Measurements from ENCODE around the gene TRIM67. TPM values are rescaled to one million over a fixed set of nuclear protein-coding genes. Genes with fewer than 3 reads are reported as not detected.

Gene TRIM67
- total and polyA plus RNA-seq, 2 experiments from 2014 or later = 0.13 TPM; not detected in 1

DNA sequence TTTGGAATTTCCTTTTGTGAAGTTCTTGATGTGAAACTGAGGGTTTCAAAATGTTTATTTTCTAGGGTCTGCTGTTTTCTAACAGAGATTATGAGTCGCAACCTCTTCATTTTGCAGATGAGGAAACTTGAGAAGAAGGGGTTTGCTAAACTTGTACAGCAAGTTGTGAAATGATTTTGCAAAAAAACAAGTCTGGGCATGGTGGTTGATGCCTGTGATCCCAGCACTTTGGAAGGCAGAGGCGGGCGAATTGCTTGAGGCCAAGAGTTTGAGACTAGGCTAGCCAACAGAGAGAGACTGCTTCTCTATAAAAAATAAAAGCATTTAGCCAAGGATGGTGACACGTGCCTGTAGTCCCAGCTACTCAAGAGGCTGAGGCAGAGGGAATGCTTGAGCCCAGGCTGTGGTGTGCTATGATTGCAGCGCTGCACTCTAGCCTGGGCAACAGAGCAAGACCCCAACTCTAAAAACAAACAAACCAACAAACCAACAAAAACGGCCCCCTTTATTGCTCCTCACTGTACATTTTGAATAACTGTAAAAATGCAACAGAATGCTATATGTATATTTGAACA lies 9.9 kb downstream of the TRIM67 start:
- no peak overlapping the region for H3K4me2 ChIP-seq
- no peak for DNase-seq (ENCODE audit: low spot score)
- 73% methylated on average over 6 of the region's 6 CpGs for WGBS (ENCODE audit: low lambda C conversion rate, missing lambda C conversion rate)

DNA sequence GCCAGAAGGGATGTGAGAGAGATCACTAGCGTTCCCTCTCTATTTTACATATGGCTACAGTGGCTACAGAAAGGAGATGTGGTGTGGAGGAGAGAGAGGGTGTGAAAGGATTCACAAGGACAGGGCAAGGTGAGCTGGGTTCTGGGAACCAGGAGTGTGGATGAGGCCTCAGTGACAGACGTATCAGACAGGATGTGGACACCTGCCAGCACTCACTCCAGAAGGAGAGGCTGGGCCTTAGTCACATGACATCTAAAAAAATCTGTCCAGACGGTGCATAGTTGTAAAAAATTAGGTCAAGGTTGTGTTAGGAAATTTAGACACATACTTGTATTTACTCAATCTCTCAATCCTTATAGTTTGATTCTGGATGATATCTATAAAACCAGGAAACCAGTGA lies 10.6 kb downstream of the TRIM67 start:
- TF ChIP-seq EZH2phosphoT487 (IDR thresholded peaks at IDR 0.05; ENCODE audit: low read depth, severe bottlenecking, unreplicated experiment) = no peak
- TF ChIP-seq EZH2 (IDR thresholded peaks at IDR 0.05; ENCODE audit: borderline replicate concordance) = no peak
- Histone ChIP-seq H3K9me2 (replicated peaks; ENCODE audit: insufficient read depth) (no peaks in the 10 kb centered on the region), H3K4me1 (ENCODE audit: insufficient read depth) (no peaks in the 10 kb centered on the region), H3K4me2 (no peak overlapping the region), H3K36me3 (replicated peaks; ENCODE audit: insufficient read depth, low read depth) (no peaks in the 10 kb centered on the region), H3K9me3 (ENCODE audit: low read depth) (no peaks in the 10 kb centered on the region), H2AFZ (no peak overlapping the region), H3K27ac (no peak overlapping the region), H4K20me1 (ENCODE audit: insufficient read depth, poor library complexity, severe bottlenecking) (no peaks in the 10 kb centered on the region), H3K4me3 (no peak overlapping the region), H3K79me2 (no peaks in the 10 kb centered on the region), H3K27me3 (peaks cover 10% of the 10 kb centered on the region)
- WGBS (ENCODE audit: low lambda C conversion rate, missing lambda C conversion rate) = 72% methylated on average over 3 of the region's 3 CpGs
- no peak for DNase-seq (ENCODE audit: low spot score)

More for the DNA sequence above, 9.9 kb downstream of the TRIM67 start:
- no peaks in the 10 kb centered on the region for H3K36me3 ChIP-seq (replicated peaks; ENCODE audit: insufficient read depth, low read depth)
- no peaks in the 10 kb centered on the region for H3K9me2 ChIP-seq (replicated peaks; ENCODE audit: insufficient read depth)
- no peaks in the 10 kb centered on the region for H3K79me2 ChIP-seq
- TF ChIP-seq EZH2 (IDR thresholded peaks at IDR 0.05; ENCODE audit: borderline replicate concordance) = no peak
- TF ChIP-seq, protein P1, sequence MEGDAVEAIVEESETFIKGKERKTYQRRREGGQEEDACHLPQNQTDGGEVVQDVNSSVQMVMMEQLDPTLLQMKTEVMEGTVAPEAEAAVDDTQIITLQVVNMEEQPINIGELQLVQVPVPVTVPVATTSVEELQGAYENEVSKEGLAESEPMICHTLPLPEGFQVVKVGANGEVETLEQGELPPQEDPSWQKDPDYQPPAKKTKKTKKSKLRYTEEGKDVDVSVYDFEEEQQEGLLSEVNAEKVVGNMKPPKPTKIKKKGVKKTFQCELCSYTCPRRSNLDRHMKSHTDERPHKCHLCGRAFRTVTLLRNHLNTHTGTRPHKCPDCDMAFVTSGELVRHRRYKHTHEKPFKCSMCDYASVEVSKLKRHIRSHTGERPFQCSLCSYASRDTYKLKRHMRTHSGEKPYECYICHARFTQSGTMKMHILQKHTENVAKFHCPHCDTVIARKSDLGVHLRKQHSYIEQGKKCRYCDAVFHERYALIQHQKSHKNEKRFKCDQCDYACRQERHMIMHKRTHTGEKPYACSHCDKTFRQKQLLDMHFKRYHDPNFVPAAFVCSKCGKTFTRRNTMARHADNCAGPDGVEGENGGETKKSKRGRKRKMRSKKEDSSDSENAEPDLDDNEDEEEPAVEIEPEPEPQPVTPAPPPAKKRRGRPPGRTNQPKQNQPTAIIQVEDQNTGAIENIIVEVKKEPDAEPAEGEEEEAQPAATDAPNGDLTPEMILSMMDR (IDR thresholded peaks at IDR 0.05; ENCODE audit: poor library complexity) = no peak
- no peak for TF ChIP-seq EZH2phosphoT487 (IDR thresholded peaks at IDR 0.05; ENCODE audit: low read depth, severe bottlenecking, unreplicated experiment)
- H3K4me1 ChIP-seq (ENCODE audit: insufficient read depth) = no peaks in the 10 kb centered on the region
- no peaks in the 10 kb centered on the region for H4K20me1 ChIP-seq (ENCODE audit: insufficient read depth, poor library complexity, severe bottlenecking)
- peaks cover 9% of the 10 kb centered on the region for H3K27me3 ChIP-seq
- no peak overlapping the region for H3K4me3 ChIP-seq
- no peaks in the 10 kb centered on the region for H3K9me3 ChIP-seq (ENCODE audit: low read depth)
- H2AFZ ChIP-seq = no peak overlapping the region
- no peak overlapping the region for H3K27ac ChIP-seq

DNA sequence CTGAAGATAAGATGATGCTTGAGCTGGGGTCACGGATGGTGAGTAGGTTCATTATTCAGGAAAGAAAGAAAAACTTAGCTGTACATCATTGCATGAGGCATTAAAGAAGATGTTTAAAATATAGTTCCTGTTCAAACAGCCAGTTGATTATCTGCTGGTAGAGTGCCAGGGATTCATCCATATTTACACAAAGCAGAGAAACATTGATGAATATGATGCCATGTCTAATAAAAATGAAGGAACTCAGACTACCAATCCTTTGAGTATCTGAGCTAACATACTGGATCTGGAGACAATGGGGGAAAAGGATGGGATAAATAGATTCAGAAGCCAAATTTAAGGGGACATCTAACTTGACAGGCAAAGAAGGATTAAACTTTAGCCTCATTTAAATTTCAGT lies 14.6 kb downstream of the TRIM67 start:
- H3K27me3 ChIP-seq = peaks cover 19% of the 10 kb centered on the region
- TF ChIP-seq EZH2 (IDR thresholded peaks at IDR 0.05; ENCODE audit: borderline replicate concordance) (no peak), EZH2phosphoT487 (IDR thresholded peaks at IDR 0.05; ENCODE audit: low read depth, severe bottlenecking, unreplicated experiment) (no peak)
- TF ChIP-seq, protein P1 (IDR thresholded peaks at IDR 0.05; ENCODE audit: poor library complexity) = no peak
- 45% methylated on average over 1 of the region's 1 CpG for WGBS (ENCODE audit: low lambda C conversion rate, missing lambda C conversion rate)
- no peaks in the 10 kb centered on the region for H3K36me3 ChIP-seq (replicated peaks; ENCODE audit: insufficient read depth, low read depth)
- no peaks in the 10 kb centered on the region for H3K9me3 ChIP-seq (ENCODE audit: low read depth)
- H3K4me1 ChIP-seq (ENCODE audit: insufficient read depth) = no peaks in the 10 kb centered on the region
- no peak overlapping the region for H3K4me3 ChIP-seq
- H3K79me2 ChIP-seq = no peaks in the 10 kb centered on the region
- H3K27ac ChIP-seq = no peak overlapping the region
- no peaks in the 10 kb centered on the region for H3K9me2 ChIP-seq (replicated peaks; ENCODE audit: insufficient read depth)
- H3K4me2 ChIP-seq = no peak overlapping the region
- DNase-seq (ENCODE audit: low spot score) = no peak
- H4K20me1 ChIP-seq (ENCODE audit: insufficient read depth, poor library complexity, severe bottlenecking) = no peaks in the 10 kb centered on the region
- H2AFZ ChIP-seq = no peak overlapping the region

GRCh38 chr1:231177226-231177625 lies 15.4 kb downstream of the TRIM67 start:
- no peak overlapping the region for H3K4me2 ChIP-seq
- H3K4me1 ChIP-seq (ENCODE audit: insufficient read depth) = no peaks in the 10 kb centered on the region
- no peaks in the 10 kb centered on the region for H4K20me1 ChIP-seq (ENCODE audit: insufficient read depth, poor library complexity, severe bottlenecking)
- H3K79me2 ChIP-seq = no peaks in the 10 kb centered on the region
- TF ChIP-seq, protein P1 (IDR thresholded peaks at IDR 0.05; ENCODE audit: poor library complexity) = no peak
- TF ChIP-seq EZH2phosphoT487 (IDR thresholded peaks at IDR 0.05; ENCODE audit: low read depth, severe bottlenecking, unreplicated experiment) (no peak), EZH2 (IDR thresholded peaks at IDR 0.05; ENCODE audit: borderline replicate concordance) (no peak)
- no peaks in the 10 kb centered on the region for H3K9me2 ChIP-seq (replicated peaks; ENCODE audit: insufficient read depth)
- peaks cover 19% of the 10 kb centered on the region for H3K27me3 ChIP-seq
- H3K9me3 ChIP-seq (ENCODE audit: low read depth) = no peaks in the 10 kb centered on the region
- no peaks in the 10 kb centered on the region for H3K36me3 ChIP-seq (replicated peaks; ENCODE audit: insufficient read depth, low read depth)
- H2AFZ ChIP-seq = no peak overlapping the region
- DNase-seq (ENCODE audit: low spot score) = no peak
- 60% methylated on average over 5 of the region's 5 CpGs for WGBS (ENCODE audit: low lambda C conversion rate, missing lambda C conversion rate)
- no peak overlapping the region for H3K27ac ChIP-seq
- no peak overlapping the region for H3K4me3 ChIP-seq

All from hepatocyte (in vitro differentiated cells).